Hematopoietic multipotent progenitor cell (in vitro differentiated cells): ENCODE measurements around the gene TFR2. TPM values are rescaled to one million over a fixed set of nuclear protein-coding genes. Genes with fewer than 3 reads are reported as not detected.
A peak's percentile ranks its signal among the peaks of the same experiment; 100 is the strongest.
"Not testable (repeated sequence)": the region's sequence is repeated elsewhere in the genome, so short reads cannot be mapped to it uniquely, and the experiment has no call there.

Source experiments
- DNase-seq, 3 donors: peaks; one replicate each; pipeline ENCODE4 v3.0.0-alpha.2; 2011 to 2015; ENCODE audit warnings: low read depth in 2 of 3, low spot score in 2 of 3
- total RNA-seq: library from RNA; depleted of rRNA; stranded (reverse); fragments of >200 nt; gene quantifications from one replicate; pipeline ENCODE4 v1.2.3, GENCODE V29; 2012

TFR2 gene
- total RNA-seq, 1 donor: 51.7 TPM

DNA sequence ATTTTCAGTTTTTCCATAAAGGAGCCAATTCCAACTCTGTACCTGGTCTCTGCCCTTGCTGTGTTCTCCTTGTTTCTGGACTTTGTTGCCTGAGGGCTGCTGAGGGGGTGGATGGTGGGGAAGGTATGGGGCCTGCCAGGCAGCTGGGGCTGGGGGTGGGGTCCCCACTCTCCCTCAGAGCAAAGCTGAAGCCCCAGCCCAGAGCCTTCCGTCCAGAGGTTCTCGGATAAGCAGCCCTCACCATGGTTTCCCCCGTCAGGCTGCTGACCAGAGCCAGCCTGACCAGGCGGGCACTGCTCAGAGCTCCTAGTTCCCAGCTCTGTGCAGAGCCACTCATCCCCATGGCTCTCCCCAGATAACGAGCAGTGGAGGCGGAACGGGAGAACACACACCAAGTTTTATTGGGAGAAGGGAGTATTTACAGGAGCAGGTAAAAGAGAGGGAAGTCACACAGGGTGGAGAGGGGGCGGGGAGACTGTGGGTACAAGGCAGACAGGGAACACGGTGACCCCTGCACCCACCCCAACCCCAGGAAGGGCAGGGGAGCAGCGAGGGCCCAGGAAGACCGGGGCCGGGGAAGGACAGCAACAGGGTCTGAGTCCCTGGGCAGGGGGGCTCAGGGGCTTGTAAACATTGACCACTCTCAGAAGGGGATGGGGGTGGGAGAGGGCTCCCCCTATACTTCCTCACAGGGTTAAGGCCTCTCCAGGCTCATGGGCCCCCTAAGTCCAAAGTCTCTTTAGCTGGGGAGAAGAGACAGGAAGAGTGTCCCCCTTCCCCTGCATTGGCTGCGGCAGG lies 38.0 kb upstream of the TFR2 start:
- no peak for DNase-seq

DNA sequence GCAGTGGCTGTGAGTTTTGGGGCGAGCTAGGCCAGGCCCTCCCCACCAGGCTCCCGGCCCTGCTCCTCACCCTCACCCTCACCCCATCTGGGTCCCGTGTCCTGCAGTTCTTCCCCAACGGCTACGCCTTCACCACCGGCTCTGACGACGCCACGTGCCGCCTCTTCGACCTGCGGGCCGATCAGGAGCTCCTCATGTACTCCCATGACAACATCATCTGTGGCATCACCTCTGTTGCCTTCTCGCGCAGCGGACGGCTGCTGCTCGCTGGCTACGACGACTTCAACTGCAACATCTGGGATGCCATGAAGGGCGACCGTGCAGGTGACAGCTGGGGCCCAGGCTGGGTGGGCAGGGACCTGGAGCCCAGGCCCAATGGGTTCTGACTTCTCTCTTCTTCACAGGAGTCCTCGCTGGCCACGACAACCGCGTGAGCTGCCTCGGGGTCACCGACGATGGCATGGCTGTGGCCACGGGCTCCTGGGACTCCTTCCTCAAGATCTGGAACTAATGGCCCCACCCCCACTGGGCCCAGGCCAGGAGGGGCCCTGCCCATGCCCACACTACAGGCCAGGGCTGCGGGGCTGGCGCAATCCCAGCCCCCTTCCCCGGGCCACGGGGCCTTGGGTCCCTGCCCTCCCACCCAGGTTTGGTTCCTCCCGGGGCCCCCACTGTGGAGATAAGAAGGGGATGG lies 37.1 kb upstream of the TFR2 start:
- no peak for DNase-seq

- DNase-seq: no peak
Observed at GRCh38 chr7:100677308-100678267, 36.2 kb upstream of the TFR2 start.

DNA sequence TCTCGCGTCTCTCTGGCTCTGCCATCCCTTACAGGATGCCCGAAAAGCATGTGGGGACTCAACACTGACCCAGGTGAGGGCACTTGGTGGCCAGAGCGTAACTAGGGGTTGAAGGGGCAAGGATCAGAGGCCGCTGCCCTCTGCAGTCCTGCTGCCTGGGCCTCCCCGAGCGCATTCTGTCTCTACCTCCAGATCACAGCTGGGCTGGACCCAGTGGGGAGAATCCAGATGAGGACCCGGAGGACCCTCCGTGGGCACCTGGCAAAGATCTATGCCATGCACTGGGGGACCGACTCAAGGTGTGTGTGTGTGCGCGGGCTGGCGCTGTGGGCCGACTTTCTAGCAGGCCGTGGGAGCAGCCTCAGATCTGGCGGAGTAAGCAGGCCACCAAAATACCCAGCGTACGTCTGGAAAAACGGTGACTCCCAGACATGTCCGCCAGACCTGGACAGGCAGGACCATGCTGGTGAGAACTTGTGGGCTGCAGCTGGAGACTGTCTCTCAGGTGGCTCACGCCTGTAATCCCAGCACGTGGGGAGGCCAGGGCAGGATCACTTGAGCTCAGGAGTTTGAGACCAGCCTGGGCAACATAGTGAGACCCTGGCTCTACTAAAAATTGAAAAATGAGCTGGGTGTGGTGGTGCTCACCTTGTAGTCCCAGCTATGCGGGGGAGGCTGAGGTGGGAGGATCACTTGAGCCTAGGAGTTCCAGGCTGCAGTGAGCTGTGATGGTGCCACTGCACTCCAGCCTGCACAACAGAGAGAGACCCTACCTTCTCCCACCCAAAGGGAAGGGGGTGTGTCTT lies 35.4 kb upstream of the TFR2 start:
- DNase-seq: no peak

DNA sequence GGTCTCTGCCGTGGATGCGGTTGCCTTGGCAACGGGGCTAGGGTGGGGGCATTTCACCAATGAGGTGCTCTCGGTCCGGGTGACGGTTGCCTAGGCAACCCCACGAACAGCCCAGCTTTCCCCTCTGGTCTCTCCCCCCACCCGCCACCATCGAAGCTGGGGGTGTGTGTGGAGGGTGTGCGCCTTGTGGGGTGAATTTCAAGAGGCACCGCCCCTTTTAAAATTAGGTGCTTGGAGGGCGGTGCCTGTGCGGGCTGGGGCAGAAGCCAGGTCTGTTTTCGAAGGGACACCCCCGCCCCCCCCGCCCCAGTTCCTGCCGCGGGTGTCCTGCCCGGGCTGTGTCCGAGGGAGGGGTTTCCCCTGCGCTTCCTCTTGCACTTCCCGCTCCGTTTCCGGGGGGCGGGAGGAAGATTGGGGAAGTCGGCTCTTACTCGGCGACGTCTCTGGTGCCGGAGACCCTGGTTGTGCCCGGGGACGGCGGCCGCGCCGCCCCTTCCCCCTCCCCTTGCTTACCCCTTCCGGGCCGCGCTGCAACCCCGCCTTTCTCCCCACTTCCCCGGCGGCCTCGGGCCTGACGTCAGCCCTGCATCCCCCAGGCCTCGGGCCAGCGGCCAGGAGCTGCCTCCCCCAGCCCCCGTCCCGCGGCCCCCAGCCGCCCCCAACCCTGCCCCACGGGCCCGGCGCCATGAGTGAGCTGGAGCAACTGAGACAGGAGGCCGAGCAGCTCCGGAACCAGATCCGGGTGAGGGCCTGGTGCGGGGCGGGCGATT lies 34.4 kb upstream of the TFR2 start:
- peak; percentile 70 to 81 (median 79) for DNase-seq

GRCh38 chr7:100675105-100675451 lies 33.7 kb upstream of the TFR2 start:
- DNase-seq: no peak

DNA sequence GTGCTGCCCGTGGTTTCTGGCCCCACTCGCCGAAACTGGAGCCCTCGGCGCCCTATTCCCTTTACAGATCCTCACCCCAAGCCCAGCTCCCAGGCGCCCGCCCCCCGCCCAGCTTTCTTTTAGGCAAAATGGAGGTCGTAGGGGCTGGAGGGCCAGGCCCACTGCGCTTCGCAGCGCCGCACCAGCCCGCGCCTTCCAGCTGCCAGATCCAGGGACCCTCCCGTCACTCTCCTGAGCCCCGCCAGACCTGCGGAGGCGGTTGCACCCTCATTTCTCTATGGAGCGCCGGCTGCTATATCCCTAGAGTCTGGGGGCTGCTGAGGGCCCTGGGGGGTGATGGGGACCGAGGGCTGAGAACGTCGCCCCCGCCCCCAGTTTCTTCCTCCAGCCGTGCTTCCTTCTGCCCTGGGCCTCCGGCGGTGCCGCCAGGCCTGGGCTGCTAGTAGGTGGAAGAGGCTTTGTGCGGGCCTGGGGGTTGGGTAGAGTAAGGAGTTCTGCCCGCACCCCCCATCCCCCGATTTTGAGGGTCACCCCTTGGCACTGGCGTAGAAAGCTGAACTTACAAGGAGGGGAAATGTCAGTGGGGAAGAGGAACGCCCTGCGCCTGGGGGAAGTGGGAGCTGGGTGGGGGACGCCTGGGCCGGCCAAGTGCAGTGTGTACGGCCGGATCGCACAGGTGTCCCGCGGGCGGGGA lies 33.2 kb upstream of the TFR2 start:
- DNase-seq: no peak

DNA sequence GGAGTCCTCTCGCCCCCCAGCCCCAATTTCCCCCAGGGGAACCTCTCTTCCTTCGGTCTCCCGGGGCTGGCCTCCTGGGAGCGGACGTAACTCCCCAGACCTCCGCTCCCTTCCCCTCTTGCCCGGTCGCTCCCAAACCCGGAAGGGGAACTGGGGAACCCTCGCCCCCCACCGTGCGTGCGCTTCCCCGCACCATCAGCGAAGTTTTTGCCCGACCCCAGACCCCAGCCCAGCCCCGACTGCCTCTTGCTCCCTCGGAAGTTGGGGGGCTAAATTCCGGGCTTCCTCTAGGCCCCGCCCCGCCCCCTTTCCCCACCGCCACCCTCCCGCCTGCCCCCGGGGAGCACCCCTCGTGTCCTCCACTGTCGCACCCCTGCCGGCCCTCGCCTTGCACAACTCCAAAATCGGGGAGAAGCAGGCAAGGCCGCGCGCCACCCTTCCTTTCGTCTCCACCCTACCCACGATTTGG lies 32.6 kb upstream of the TFR2 start:
- no peak for DNase-seq

GRCh38 chr7:100673302-100673941 lies 32.1 kb upstream of the TFR2 start, which contains the start of gene GNB2:
GNB2 (plus strand) TSS chr7:100673740; CDS start chr7:100676266, 2,526 bp downstream.
- peak; percentile 95 to 99 (median 98) for DNase-seq

DNA sequence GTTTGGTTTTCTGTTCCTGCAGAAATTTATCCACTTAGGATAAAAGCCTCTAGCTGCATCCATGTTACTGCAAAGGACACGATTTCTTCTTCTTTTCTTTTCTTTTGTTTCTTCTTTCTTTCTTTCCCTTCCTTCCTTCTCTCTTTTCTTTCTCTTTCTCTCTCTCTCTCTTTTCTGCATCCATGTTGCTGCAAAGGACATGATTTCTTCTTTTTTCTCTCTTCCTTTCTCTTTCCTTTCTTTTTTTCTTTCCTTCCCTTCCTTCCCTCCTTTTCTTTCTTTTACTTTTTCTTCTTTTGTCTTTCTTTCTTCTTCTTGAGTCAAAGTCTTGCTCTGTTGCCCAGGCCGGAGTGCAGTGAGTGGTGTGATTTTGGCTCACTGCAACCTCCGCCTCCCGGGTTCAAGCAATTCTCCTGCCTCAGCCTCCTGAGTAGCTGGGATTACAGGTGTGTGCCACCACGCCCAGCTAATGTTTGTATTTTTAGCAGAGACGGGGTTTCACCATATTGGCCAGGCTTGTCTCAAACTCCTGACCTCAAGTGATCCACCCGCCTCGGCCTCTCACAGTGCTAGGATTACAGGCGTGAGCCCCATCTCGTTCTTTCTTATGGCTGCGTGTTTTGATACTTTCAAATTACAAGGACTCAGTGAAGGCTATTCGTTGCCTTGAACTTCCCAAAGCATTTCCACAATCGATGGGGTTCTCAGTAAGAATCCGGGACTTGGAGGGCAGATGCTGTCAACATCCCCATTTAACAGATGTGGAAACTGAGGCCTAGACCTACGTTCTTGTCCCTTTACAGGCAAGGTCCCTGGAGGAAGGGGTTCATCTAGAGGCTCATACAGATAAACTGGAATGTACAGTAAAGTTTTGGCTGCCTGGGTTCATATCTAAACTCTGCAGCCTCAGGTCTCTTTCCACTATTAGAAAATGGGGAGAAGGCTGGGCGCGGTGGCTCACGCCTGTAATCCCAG lies 30.3 kb upstream of the TFR2 start:
- DNase-seq: no peak

DNA sequence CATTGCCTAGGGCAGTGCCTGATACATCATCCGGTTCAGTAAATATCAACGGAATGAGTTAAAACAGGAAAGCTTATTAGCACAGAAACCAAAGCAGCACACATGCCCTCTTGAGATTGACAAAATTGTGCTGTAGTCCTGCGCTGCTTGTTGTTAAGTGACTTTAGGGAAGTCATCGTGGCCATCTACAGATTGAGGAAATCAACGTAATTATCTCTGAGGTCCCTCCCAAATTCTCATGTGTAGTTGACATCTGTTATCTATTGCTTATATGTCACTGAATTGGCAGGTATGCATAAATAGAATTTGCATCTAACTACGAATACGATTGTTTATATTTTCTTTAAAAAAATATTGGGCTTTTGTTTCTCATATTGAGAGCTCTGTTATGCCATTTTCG lies 28.7 kb upstream of the TFR2 start:
- no peak for DNase-seq

DNA sequence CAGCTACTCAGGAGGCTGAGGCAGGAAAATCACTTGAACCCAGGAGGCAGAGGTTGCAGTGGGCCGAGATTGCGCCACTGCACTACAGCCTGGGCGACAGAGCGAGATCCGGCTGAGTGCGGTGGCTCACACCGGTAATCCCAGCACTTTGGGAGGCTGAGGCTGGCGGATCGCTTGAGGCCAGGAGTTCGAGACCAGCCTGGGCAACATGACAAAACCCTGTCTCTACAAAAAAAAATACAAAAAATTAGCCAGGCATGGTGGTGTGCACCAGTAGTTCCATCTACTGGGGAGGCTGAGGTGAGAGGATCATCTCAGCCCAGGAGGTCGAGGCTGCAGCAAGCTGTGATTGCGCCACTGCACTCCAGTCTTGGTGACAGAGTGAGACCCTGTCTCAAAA lies 27.8 kb upstream of the TFR2 start:
- DNase-seq: not testable (repeated sequence)

DNA sequence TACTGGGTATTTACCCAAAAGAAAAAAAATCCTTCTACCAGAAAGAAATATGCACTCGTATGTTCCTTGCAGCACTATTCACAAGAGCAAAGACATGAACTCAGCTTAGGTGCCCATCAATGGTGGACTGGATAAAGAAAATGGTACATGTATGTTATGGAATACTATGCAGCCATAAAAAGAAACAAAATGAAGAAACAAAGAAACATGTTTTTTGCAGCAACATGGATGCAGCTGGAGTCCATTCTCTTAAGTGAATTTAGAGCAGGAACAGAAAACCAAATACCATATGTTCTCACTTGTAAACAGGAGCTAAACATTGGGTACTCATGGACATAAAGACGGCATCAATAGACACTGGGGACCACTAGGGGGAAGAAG lies 26.7 kb upstream of the TFR2 start:
- DNase-seq: no peak

DNA sequence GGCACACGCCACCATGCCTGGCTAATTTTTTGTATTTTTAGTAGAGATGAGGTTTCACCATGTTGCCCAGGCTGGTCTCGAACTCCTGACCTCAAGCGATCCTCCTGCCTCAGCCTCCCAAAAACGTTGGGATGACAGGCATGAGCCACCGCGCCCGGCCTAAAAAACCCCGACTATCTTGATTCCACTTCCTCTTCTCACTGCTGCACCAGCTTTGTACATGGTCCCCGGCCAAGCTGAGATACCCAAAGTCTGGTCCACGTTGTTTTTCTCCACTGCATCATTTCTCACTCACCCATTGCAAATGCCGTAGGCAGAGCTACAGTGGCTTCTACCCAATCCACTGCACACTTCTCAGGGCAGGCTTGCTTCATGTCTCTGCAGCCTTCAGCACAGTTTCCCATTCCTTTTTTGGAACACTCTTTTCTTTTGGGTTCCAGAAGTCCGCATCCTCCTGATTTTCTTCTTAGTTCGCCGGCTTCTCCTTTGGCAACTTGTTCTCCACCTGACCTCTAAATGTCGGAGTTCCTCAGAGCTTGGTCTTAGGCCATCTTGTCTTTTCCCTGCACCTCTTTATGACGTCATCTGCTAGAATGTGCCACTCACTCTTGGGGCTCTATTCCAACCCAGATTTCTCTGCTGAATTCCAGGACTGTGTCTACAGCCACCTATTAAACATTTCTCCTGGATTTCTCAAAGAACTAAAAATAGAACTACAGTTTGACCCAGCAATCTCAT lies 26.1 kb upstream of the TFR2 start:
- DNase-seq: no peak

- no peak for DNase-seq
Observed at GRCh38 chr7:100665168-100665726, 23.9 kb upstream of the TFR2 start.

GRCh38 chr7:100662194-100662776 lies 20.9 kb upstream of the TFR2 start:
- not testable (repeated sequence) for DNase-seq
